DMS153 treated with DMSO at 0.1 percent for 48 hours (cell line): ENCODE measurements around the gene TMEM225B.
"Not testable (repeated sequence)": the region's sequence is repeated elsewhere in the genome, so short reads cannot be mapped to it uniquely, and the experiment has no call there.

ENCODE experiments used
- DNase-seq: peaks from one replicate; lab custom pipeline; 2025; ENCODE audit not compliant: unreplicated experiment; lab: John Stamatoyannopoulos, UW

Gene TMEM225B

DNA sequence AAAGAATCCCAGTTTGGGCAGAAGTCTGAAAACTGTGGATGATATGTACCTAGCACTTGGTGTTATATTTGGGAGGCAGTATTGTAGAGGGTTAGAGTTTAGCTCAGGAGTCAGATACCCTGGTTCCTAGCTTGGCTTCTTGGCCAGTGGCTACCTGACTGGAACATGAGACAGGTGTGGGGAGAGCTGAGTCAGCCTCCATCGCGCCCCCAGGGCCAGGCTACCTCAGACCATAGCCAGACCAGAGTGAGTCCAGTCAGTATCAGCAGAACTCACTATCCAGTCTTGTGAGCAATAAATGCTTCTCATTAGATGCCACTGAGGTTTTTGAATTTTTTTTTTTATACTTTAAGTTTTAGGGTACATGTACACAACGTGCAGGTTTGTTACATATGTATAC, 55.7 kb downstream of the TMEM225B start:
- no peak for DNase-seq

DNA sequence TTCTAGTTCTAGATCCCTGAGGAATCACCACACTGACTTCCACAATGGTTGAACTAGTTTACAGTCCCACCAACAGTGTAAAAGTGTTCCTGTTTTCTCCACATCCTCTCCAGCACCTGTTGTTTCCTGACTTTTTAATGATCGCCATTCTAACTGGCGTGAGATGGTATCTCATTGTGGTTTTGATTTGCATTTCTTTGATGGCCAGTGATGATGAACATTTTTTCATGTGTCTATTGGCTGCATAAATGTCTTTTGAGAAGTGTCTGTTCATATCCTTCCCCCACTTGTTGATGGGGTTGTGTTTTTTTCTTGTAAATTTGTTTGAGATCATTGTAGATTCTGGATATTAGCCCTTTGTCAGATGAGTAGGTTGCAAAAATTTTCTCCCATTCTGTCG, 56.6 kb downstream of the TMEM225B start:
- not testable (repeated sequence) for DNase-seq

DNA sequence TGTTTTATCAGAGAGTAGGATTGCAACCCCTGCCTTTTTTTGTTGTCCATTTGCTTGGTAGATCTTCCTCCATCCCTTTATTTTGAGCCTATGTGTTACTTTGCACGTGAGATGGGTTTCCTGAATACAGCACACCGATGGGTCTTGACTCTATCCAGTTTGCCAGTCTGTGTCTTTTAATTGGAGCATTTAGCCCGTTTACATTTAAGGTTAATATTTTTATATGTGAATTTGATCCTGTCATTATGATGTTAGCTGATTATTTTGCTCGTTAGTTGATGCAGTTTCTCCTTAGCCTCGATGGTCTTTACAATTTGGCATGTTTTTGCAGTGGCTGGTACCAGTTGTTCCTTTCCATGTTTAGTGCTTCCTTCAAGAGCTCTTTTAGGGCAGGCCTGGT, 59.8 kb downstream of the TMEM225B start:
- DNase-seq: not testable (repeated sequence)
